IPS DF 4.7 (cell line): Measurements from ENCODE around the gene TUBB2B.
"Not testable (repeated sequence)": the region's sequence is repeated elsewhere in the genome, so short reads cannot be mapped to it uniquely, and the experiment has no call there.

Source experiments
- DNase-seq: peaks from one replicate; pipeline ENCODE4 v3.0.0-alpha.2; 2013; ENCODE audit warnings: low spot score; ENCODE audit errors: extremely low read depth

TUBB2B gene

GRCh38 chr6:3190779-3191178 is 36.7 kb downstream of the TUBB2B start:
- DNase-seq, result no peak

GRCh38 chr6:3190056-3190455 is 37.4 kb downstream of the TUBB2B start:
- no peak for DNase-seq

GRCh38 chr6:3189192-3189591 is 38.3 kb downstream of the TUBB2B start:
- not testable (repeated sequence) for DNase-seq

GRCh38 chr6:3188262-3188661 is 39.2 kb downstream of the TUBB2B start:
- no peak for DNase-seq

DNA sequence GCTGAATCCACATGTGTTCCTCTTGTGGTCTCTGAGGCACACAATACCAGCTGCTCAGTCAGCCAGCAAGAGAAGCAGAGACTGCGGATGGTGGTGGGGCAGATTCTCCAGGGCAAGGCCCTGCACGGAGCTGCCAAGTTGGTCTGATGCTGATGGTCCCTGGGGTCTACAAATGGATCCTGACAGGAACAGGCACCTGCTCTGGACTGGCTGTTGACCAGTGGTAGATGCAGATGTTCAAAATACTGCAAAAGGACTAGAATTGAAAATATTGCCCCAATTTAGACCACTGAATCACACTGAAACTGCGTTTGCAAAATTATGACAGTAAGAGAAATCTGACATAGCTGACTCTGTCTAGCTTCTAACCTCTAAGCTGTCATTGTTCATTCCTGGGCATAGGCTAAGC is 40.5 kb downstream of the TUBB2B start:
- DNase-seq, result no peak

GRCh38 chr6:3183066-3183465 is 44.4 kb downstream of the TUBB2B start:
- DNase-seq, result no peak

DNA sequence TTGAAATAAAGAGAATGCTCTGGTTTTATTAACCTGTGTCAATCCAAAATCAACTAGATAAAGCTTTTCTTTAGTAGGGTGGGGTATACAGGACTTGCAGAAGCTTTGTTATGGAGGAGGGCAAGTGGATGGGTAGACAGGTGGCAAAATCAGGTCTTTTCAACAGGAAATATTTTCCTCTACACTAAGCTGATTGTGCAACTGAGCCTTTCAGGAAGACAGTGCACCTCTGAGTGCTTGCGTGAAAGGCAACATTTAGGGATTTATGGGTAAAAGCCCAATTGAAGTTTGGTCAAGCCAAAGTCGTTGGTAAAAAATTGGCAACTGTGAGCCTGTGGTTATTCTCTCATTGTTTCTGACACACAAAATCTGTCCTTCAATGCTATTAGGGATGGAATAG is 46.3 kb downstream of the TUBB2B start:
- DNase-seq, result no peak

DNA sequence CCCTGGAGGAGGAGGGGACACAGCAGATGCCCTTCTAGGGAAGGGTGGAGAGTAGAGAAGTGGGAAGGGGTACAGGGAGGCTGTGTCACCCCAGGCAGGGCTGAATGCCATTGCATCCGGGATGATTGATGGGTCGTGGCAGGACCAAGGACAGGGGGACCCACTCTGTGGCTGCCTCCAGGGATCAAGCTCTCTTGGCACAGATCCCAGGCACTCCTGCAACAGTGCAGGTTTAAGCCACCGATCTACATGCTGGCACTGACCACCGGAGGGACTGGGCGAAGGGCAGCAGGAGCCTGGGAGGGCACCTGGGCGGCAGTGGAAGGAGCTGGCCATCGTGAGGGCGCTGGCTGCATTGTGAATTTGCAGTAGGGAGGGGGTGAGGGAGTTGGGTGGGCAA is 47.5 kb downstream of the TUBB2B start:
- not testable (repeated sequence) for DNase-seq

GRCh38 chr6:3178666-3179065 is 48.8 kb downstream of the TUBB2B start:
- DNase-seq, result not testable (repeated sequence)

GRCh38 chr6:3176562-3177355 is 50.7 kb downstream of the TUBB2B start:
- DNase-seq, result no peak

DNA sequence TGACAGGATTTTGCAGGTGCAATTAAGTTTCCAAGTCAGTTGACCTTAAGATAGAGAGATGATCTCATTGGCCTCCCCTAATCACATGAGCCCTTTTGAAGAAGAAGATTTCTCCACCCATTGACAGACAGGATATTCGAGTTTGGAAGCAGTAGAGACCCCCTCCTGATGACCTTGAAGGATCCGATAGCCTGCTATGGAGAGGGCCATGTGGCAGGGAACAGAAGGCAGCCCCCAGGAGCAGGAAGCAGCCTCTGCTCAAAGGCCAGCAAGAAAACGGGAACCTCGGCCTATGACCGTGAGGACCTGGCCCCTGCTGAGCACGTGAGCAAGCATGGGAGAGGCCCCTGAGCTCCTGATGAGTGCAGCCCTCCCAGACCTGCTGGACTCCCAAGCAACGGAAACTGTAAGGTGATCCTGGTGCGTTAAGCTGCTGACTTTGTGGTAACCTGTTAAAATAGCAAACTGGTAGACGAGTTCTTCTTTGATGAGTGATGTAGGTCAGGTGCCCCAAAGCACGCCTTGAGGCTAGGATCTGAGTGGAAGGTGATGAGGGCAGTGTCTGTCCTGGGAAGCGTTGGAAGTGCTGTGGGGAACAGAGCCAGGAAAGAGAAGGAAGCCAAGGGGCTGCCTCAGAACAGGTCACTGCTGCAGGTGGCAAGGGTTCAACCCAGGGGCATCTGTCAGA is 51.6 kb downstream of the TUBB2B start:
- no peak for DNase-seq
